K562 (cell line): ENCODE measurements around the gene ETV3. TPM values are rescaled to one million over a fixed set of nuclear protein-coding genes. Genes with fewer than 3 reads are reported as not detected.

Experiments
- ATAC-seq: fragments of 200-7000 bp; cut with Tn5 transposase; 3 replicates; pipeline ENCODE4 v1.9.1; 2020; ENCODE audit warnings: moderate library complexity
- BruUV-seq: library from RNA; stranded (reverse); fragments of 400-500 nt; replicated peaks from 2 replicates; lab custom pipeline; 2021; lab: Mats Ljungman, UMichigan
- CTCF ChIA-PET: fragments of 300-600 bp; formaldehyde crosslinking; extraction: SDS; loops from one replicate; lab custom pipeline; 2021; ENCODE audit warnings: low intra/inter-chr PET ratio; lab: Yijun Ruan, JAX
- POLR2A ChIA-PET: fragments of 300-600, 350-650 bp; sonication (Branson Sonifier 250); formaldehyde crosslinking; extraction: SDS; loops from one replicate; lab custom pipeline; 2021; ENCODE audit warnings: antibody characterized with exemption, inconsistent platforms; lab: Yijun Ruan, JAX
- DNase-seq, 4 experiments: peaks; one replicate each; pipeline versions ENCODE4 v3.0.0 to v3.0.0-alpha.2; 2011 to 2018; ENCODE audit warnings: low spot score in 3 of 4, mixed read lengths in 3 of 4; ENCODE audit errors: extremely low read depth in 1 of 4
- FAIRE-seq: peaks from 2 replicates; lab custom pipeline; 2011; peaks lifted over from hg19 to GRCh38; lab: Jason Lieb, UNC
- H2AFZ ChIP-seq: 2 replicates; pipeline ENCODE4 v1.6.0; 2011; ENCODE audit warnings: low read depth, low read length, control low read depth, inconsistent platforms
- H3K27ac ChIP-seq: fragments of 200-600 bp; 3 replicates; pipeline ENCODE4 v1.8.0; 2011; ENCODE audit warnings: low read depth, mild to moderate bottlenecking, control low read depth, inconsistent platforms, low read length, moderate library complexity, mixed read lengths; ENCODE audit errors: extremely low read depth
- H3K27me3 ChIP-seq, 2 experiments: fragments of 300-600 bp in 1 of 2; 2 replicates in 1 of 2; 3 replicates in 1 of 2; pipeline versions ENCODE4 v1.6.0 to v1.8.0; 2011; ENCODE audit warnings: inconsistent platforms in 2 of 2, low read length in 2 of 2, mild to moderate bottlenecking in 1 of 2, mixed read lengths in 1 of 2, moderate library complexity in 1 of 2; ENCODE audit not compliant: control insufficient read depth in 2 of 2, insufficient read depth in 2 of 2
- H3K36me3 ChIP-seq: fragments of 300-600 bp; 3 replicates; pipeline ENCODE4 v1.8.0; 2011; ENCODE audit warnings: mild to moderate bottlenecking, low read length, inconsistent platforms; ENCODE audit not compliant: control insufficient read depth, insufficient read depth
- H3K4me1 ChIP-seq, 2 experiments: fragments of 200-600 bp in 1 of 2; replicated peaks in 1 of 2; 2 replicates in 1 of 2; 3 replicates in 1 of 2; pipeline versions ENCODE4 v1.5.1 to v1.8.0; 2011; ENCODE audit warnings: inconsistent platforms in 2 of 2, low read length in 2 of 2, mild to moderate bottlenecking in 1 of 2, mixed read lengths in 1 of 2, moderate library complexity in 1 of 2; ENCODE audit not compliant: control insufficient read depth in 2 of 2, insufficient read depth in 2 of 2
- H3K4me2 ChIP-seq: 2 replicates; pipeline ENCODE4 v1.6.1; 2011; ENCODE audit warnings: low read length, control low read depth, inconsistent platforms, mixed read lengths; ENCODE audit not compliant: insufficient read depth
- H3K4me3 ChIP-seq: fragments of 200-600 bp; sonication (generic), shearing (Covaris generic); 2 replicates; pipeline ENCODE4 v1.5.1; 2016; ENCODE audit warnings: control low read depth, inconsistent platforms
- H3K79me2 ChIP-seq: fragments of 200-600 bp; 3 replicates; pipeline ENCODE4 v1.8.0; 2011; ENCODE audit warnings: low read length, inconsistent platforms; ENCODE audit not compliant: control insufficient read depth, insufficient read depth
- H3K9ac ChIP-seq, 2 experiments: 2 replicates each; pipeline versions ENCODE4 v1.6.0 to v1.6.1; 2011; ENCODE audit warnings: low read depth in 2 of 2, low read length in 2 of 2, control low read depth in 1 of 2, inconsistent platforms in 1 of 2, mild to moderate bottlenecking in 1 of 2, mixed read lengths in 1 of 2; ENCODE audit not compliant: insufficient read depth in 1 of 2
- H3K9me1 ChIP-seq: one replicate; pipeline ENCODE4 v1.6.0; 2011; ENCODE audit warnings: inconsistent platforms, mild to moderate bottlenecking, low read length, moderate library complexity; ENCODE audit not compliant: control insufficient read depth, insufficient read depth
- H3K9me3 ChIP-seq: replicated peaks from 2 replicates; pipeline ENCODE4 v1.5.1; 2011; ENCODE audit warnings: low read depth, low read length, inconsistent platforms; ENCODE audit not compliant: control insufficient read depth, insufficient read depth
- H4K20me1 ChIP-seq: replicated peaks from 2 replicates; pipeline ENCODE4 v1.6.1; 2011; ENCODE audit warnings: low read length, inconsistent platforms, mixed read lengths; ENCODE audit not compliant: control insufficient read depth, insufficient read depth
- CTCFL ChIP-seq: IDR thresholded peaks from 2 replicates; pipeline ENCODE4 v1.6.1; 2011; ENCODE audit warnings: borderline replicate concordance, low read depth, mild to moderate bottlenecking, moderate library complexity, low read length; ENCODE audit not compliant: insufficient read depth, poor library complexity, severe bottlenecking
- LARP7 ChIP-seq: fragments of 450-650 bp; IDR thresholded peaks from 2 replicates; pipeline ENCODE4 v1.6.1; 2016
- WGBS: fragments of 100-300 bp; shearing (Covaris generic); methylation state at CpG from one replicate; pipeline ENCODE4 v1.1.6; 2016; ENCODE audit warnings: low coverage, mixed read lengths; ENCODE audit not compliant: insufficient coverage; ENCODE audit errors: missing lambda C conversion rate; 5-methylcytosine and 5-hydroxymethylcytosine counted together
- in situ Hi-C: fragments of 300-500 bp; cut with MboI; formaldehyde crosslinking; loops from 4 replicates; pipeline ENCODE4 v1.15.0; 2018; ENCODE audit warnings: inconsistent platforms, mixed read lengths
- intact Hi-C: fragments of 100-400 bp; cut with micrococcal nuclease; formaldehyde crosslinking; loops from 2 replicates; pipeline ENCODE4 v1.14.2; 2022
- polyA plus RNA-seq, 8 experiments: library from polyadenylated mRNA; depleted of rRNA in 4 of 8; stranded (reverse) in 5 of 8; unstranded in 3 of 8; fragments of >200 nt; fragmentation: Nextera tagmentation in 2 of 8; fragmentation: Illumina TruSeq in 1 of 8; extraction: Ambion mirVana in 2 of 8; extraction: Trizol in 1 of 8; gene quantifications; 2 replicates each; pipeline versions ENCODE4 v1.2.1 to v1.2.3, GENCODE V29; 2011 to 2014; ENCODE audit warnings: inconsistent platforms in 1 of 8, missing spikeins in 1 of 8
- total RNA-seq, 7 experiments: library from RNA; depleted of rRNA in 6 of 7; stranded (reverse); fragments of >200 nt in 6 of 7; fragmentation: Illumina TruSeq in 2 of 7; extraction: Trizol in 2 of 7; gene quantifications; 2 replicates each; pipeline versions ENCODE4 v1.2.1 to v1.2.3, GENCODE V29; 2011 to 2021; ENCODE audit warnings: low replicate concordance in 1 of 7

Gene ETV3
- total and polyA plus RNA-seq, 9 of the 15 experiments (the other 6 are each of a cell fraction or from before 2014, with no cell fraction given) = 3.1 to 16.0 (median 9.0) TPM

- Histone ChIP-seq H4K20me1 (no peaks in the 10 kb centered on the region), H2AFZ (no peak overlapping the region), H3K4me2 (no peak overlapping the region), H3K9me3 (no peaks in the 10 kb centered on the region), H3K36me3 (no peaks in the 10 kb centered on the region), H3K9me1 (no peaks in the 10 kb centered on the region), H3K4me3 (no peak overlapping the region), H3K27me3 (peaks cover 15 to 52% of the 10 kb centered on the region in 2 experiments), H3K27ac (no peak overlapping the region), H3K4me1 (peaks cover 29 to 33% of the 10 kb centered on the region in 2 experiments), H3K79me2 (no peaks in the 10 kb centered on the region), H3K9ac (no peak overlapping the region)
- no peak for ATAC-seq
- BruUV-seq = no TSS peak
- TF ChIP-seq LARP7 (no peak), CTCFL (peak; percentile 26)
- ChIA-PET CTCF (interaction anchor here (6.0 kb wide), 1 partner anchor 67 kb away, joined by 133 read pairs; no protein-coding TSS in a partner anchor), POLR2A (interaction anchor here (1.0 to 3.1 kb wide), 3 partner anchors 19 to 244 kb away, joined by 3 to 14 read pairs (median 3); no protein-coding TSS in a partner anchor)
- no peak for FAIRE-seq
- intact Hi-C loops (loop anchor here (5.0 kb wide), 1 partner anchor 230 kb away; no protein-coding TSS in a partner anchor), in situ Hi-C loops (loop anchor here (10.0 to 25.0 kb wide), 2 partner anchors 203 to 780 kb away; no protein-coding TSS in a partner anchor)
- no peak for DNase-seq
- WGBS = 2% methylated on average over 9 of the region's 9 CpGs
These were observed 19.5 kb upstream of the ETV3 start for GRCh38 chr1:157157501-157158190.
